ENCODE results near the gene KRT28.
"Not testable (repeated sequence)": the region's sequence is repeated elsewhere in the genome, so short reads cannot be mapped to it uniquely, and the experiment has no call there.

KRT28 gene

GRCh38 chr17:40818343-40818732 lies 18.6 kb upstream of the KRT28 start:
- DNase-seq, result no peak

- DNase-seq, result no peak
Measured at GRCh38 chr17:40817103-40817682, 17.4 kb upstream of the KRT28 start.

- DNase-seq, result no peak
Measured at GRCh38 chr17:40816569-40816968, 16.8 kb upstream of the KRT28 start.

- no peak for DNase-seq
Measured at GRCh38 chr17:40815381-40815780, 15.6 kb upstream of the KRT28 start.

GRCh38 chr17:40814657-40815056 lies 14.9 kb upstream of the KRT28 start:
- DNase-seq, result not testable (repeated sequence)

- DNase-seq, result no peak
Measured at GRCh38 chr17:40813804-40814203, 14.0 kb upstream of the KRT28 start.

GRCh38 chr17:40812639-40813038 lies 12.9 kb upstream of the KRT28 start:
- DNase-seq, result no peak

GRCh38 chr17:40810494-40810893 lies 10.7 kb upstream of the KRT28 start:
- DNase-seq, result no peak

- DNase-seq, result no peak
Measured at GRCh38 chr17:40809721-40810421, 10.1 kb upstream of the KRT28 start.

- no peak for DNase-seq
Measured at GRCh38 chr17:40806131-40806530, 6.4 kb upstream of the KRT28 start.

GRCh38 chr17:40803617-40804082 lies 3.9 kb upstream of the KRT28 start:
- peak; percentile 70 to 75 for DNase-seq

GRCh38 chr17:40801157-40801556 lies 1.4 kb upstream of the KRT28 start:
- DNase-seq, result no peak

- no peak for DNase-seq
Measured at GRCh38 chr17:40800381-40800780, 622 bp upstream of the KRT28 start.

GRCh38 chr17:40796846-40797245 lies 2.9 kb downstream of the KRT28 start:
- no peak for DNase-seq

- no peak for DNase-seq
Measured at GRCh38 chr17:40795019-40795667, 4.6 kb downstream of the KRT28 start.

GRCh38 chr17:40794466-40794865 lies 5.3 kb downstream of the KRT28 start:
- no peak for DNase-seq

GRCh38 chr17:40793832-40794231 lies 5.9 kb downstream of the KRT28 start:
- DNase-seq, result no peak

GRCh38 chr17:40791787-40792436 lies 7.8 kb downstream of the KRT28 start:
- no peak for DNase-seq

GRCh38 chr17:40791111-40791510 lies 8.6 kb downstream of the KRT28 start:
- no peak for DNase-seq

GRCh38 chr17:40782450-40782849 lies 17.3 kb downstream of the KRT28 start, which contains the start of gene KRT27:
KRT27 (minus strand) TSS chr17:40782550; CDS start chr17:40782493, 57 bp downstream.
- no peak for DNase-seq

GRCh38 chr17:40779181-40779909 lies 20.4 kb downstream of the KRT28 start:
- DNase-seq, result no peak

- no peak for DNase-seq
Measured at GRCh38 chr17:40778461-40778860, 21.3 kb downstream of the KRT28 start.

GRCh38 chr17:40777971-40778370 lies 21.8 kb downstream of the KRT28 start:
- DNase-seq, result no peak

All from CD4-positive, alpha-beta T cell treated with Interleukin-1 beta for 1 hour (primary cell).